Adrenal gland (tissue), 5 donors: ENCODE measurements around the gene CARS1.

Source experiments
- CTCF ChIP-seq, 6 experiments: fragments of 450-650 bp in 4 of 6; fragments of 200-600 bp in 2 of 6; sonication (generic) in 1 of 6; IDR thresholded peaks; 1 replicate in 5 of 6; 2 replicates in 1 of 6; pipeline versions ENCODE4 v1.5.1 to v1.8.0; 2016 to 2021; ENCODE audit warnings: antibody characterized with exemption in 6 of 6, mild to moderate bottlenecking in 2 of 6, moderate library complexity in 1 of 6
- POLR2A ChIP-seq, 2 donors: fragments of 450-650 bp; IDR thresholded peaks; one replicate each; pipeline ENCODE4 v1.6.1; 2017; ENCODE audit warnings: antibody characterized with exemption in 2 of 2, mild to moderate bottlenecking in 2 of 2, moderate library complexity in 1 of 2
- donor health status: DM: no; HTN: no; CAD: no.

DNA sequence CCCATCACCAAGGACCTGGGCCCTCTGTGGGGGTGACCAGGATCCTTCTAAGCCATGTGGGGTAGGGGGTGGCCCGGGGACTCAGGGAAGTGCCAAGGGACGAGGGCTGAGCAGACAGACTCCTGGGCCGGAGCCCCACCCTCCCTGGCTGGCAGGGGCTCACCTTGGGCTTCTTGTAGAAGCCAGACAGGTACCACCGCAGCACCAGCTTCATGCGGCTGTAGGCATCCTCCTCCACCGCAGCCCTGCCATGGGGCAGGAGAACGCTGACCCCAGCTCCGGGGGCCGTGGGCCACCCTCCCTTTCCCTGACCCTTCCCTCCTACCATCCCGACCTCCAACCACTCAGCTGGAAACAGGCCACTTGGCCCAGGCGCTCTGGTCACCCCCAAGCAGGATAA, 45.9 kb upstream of the CARS1 start:
- TF ChIP-seq CTCF (IDR thresholded peaks at IDR 0.05) (no peak), POLR2A (IDR thresholded peaks at IDR 0.05) (no peak)
